HL-60 (cell line): ENCODE results near the gene PCGF6.

Source experiments
- DNase-seq, 2 experiments: peaks; one replicate each; pipeline ENCODE4 v3.0.0-alpha.2; 2010 to 2020; ENCODE audit warnings: low read depth in 1 of 2, low spot score in 1 of 2
- H3K27ac ChIP-seq: fragments of 250-450 bp; sonication (Bioruptor Pico); replicated peaks from 2 replicates; pipeline ENCODE4 v1.5.1; 2020; ENCODE audit warnings: mild to moderate bottlenecking, moderate library complexity
- H3K27me3 ChIP-seq: fragments of 250-450 bp; sonication (Bioruptor Pico); 2 replicates; pipeline ENCODE4 v1.5.1; 2021; ENCODE audit warnings: mild to moderate bottlenecking, moderate library complexity; ENCODE audit not compliant: insufficient read depth, poor library complexity, severe bottlenecking
- H3K4me3 ChIP-seq: replicated peaks from 2 replicates; pipeline ENCODE4 v1.5.1; 2011; ENCODE audit warnings: mild to moderate bottlenecking, control low read depth, low read length; ENCODE audit not compliant: insufficient read depth
- GABPA ChIP-seq: IDR thresholded peaks from 2 replicates; pipeline ENCODE4 v1.6.1; 2012; ENCODE audit warnings: low read depth
- POLR2AphosphoS5 ChIP-seq: IDR thresholded peaks from 2 replicates; pipeline ENCODE4 v1.6.1; 2012; ENCODE audit warnings: low read depth
- SPI1 ChIP-seq: IDR thresholded peaks from 2 replicates; pipeline ENCODE4 v1.6.1; 2012; ENCODE audit warnings: low read depth, mild to moderate bottlenecking, borderline replicate concordance
- TF ChIP-seq, protein P1 (sequence below): IDR thresholded peaks from 2 replicates; pipeline ENCODE4 v1.6.1; 2012; ENCODE audit warnings: low read depth; ENCODE audit not compliant: insufficient replicate concordance
- TF ChIP-seq, protein P2 (sequence below): IDR thresholded peaks from one replicate; pipeline ENCODE4 v1.5.1; 2011; ENCODE audit warnings: low read length, control low read depth, inconsistent platforms; ENCODE audit not compliant: insufficient read depth

PCGF6 gene

DNA sequence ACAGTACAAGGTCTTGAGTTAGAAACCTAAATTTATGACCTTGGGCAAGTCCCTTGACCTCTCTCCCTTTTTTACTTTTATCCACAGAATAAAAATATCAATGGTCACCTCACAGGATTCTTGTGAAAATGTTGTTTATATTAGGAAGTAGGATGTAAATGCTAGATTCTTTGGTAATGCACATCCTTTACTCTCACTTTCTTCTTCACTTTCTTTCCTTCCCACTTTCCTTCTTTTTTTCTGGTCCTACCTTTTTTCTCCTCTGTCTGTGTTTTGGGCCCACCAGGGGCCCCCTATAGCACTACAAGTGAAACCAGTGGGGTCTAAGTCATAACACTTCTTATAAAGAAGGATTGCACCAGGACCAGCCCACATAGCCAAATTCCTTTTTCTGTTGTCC is 93.1 kb downstream of the PCGF6 start:
- no peak for DNase-seq
- Histone ChIP-seq H3K27me3 (no peaks in the 10 kb centered on the region), H3K27ac (no peak overlapping the region), H3K4me3 (no peak overlapping the region)
- TF ChIP-seq SPI1 (no peak), GABPA (no peak), POLR2AphosphoS5 (no peak)
- TF ChIP-seq, protein P1, sequence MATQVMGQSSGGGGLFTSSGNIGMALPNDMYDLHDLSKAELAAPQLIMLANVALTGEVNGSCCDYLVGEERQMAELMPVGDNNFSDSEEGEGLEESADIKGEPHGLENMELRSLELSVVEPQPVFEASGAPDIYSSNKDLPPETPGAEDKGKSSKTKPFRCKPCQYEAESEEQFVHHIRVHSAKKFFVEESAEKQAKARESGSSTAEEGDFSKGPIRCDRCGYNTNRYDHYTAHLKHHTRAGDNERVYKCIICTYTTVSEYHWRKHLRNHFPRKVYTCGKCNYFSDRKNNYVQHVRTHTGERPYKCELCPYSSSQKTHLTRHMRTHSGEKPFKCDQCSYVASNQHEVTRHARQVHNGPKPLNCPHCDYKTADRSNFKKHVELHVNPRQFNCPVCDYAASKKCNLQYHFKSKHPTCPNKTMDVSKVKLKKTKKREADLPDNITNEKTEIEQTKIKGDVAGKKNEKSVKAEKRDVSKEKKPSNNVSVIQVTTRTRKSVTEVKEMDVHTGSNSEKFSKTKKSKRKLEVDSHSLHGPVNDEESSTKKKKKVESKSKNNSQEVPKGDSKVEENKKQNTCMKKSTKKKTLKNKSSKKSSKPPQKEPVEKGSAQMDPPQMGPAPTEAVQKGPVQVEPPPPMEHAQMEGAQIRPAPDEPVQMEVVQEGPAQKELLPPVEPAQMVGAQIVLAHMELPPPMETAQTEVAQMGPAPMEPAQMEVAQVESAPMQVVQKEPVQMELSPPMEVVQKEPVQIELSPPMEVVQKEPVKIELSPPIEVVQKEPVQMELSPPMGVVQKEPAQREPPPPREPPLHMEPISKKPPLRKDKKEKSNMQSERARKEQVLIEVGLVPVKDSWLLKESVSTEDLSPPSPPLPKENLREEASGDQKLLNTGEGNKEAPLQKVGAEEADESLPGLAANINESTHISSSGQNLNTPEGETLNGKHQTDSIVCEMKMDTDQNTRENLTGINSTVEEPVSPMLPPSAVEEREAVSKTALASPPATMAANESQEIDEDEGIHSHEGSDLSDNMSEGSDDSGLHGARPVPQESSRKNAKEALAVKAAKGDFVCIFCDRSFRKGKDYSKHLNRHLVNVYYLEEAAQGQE: no peak
- TF ChIP-seq, protein P2, sequence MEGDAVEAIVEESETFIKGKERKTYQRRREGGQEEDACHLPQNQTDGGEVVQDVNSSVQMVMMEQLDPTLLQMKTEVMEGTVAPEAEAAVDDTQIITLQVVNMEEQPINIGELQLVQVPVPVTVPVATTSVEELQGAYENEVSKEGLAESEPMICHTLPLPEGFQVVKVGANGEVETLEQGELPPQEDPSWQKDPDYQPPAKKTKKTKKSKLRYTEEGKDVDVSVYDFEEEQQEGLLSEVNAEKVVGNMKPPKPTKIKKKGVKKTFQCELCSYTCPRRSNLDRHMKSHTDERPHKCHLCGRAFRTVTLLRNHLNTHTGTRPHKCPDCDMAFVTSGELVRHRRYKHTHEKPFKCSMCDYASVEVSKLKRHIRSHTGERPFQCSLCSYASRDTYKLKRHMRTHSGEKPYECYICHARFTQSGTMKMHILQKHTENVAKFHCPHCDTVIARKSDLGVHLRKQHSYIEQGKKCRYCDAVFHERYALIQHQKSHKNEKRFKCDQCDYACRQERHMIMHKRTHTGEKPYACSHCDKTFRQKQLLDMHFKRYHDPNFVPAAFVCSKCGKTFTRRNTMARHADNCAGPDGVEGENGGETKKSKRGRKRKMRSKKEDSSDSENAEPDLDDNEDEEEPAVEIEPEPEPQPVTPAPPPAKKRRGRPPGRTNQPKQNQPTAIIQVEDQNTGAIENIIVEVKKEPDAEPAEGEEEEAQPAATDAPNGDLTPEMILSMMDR: no peak

GRCh38 chr10:103256613-103257012 is 94.3 kb downstream of the PCGF6 start:
- no peak for DNase-seq
- Histone ChIP-seq H3K27me3 (no peaks in the 10 kb centered on the region), H3K4me3 (no peak overlapping the region), H3K27ac (no peak overlapping the region)
- TF ChIP-seq GABPA: no peak
- TF ChIP-seq, protein P2: no peak
- TF ChIP-seq SPI1: no peak
- no peak for TF ChIP-seq POLR2AphosphoS5
- TF ChIP-seq, protein P1: no peak

GRCh38 chr10:103254538-103255325 is 96.2 kb downstream of the PCGF6 start:
- H3K27me3 ChIP-seq: no peaks in the 10 kb centered on the region
- no peak overlapping the region for H3K27ac ChIP-seq
- no peak for DNase-seq
- no peak for TF ChIP-seq SPI1
- TF ChIP-seq POLR2AphosphoS5: no peak
- TF ChIP-seq, protein P1: no peak
- TF ChIP-seq GABPA: no peak
- TF ChIP-seq, protein P2: no peak
- H3K4me3 ChIP-seq: no peak overlapping the region
